Measurements from ENCODE around the gene KISS1R.
"Not testable (repeated sequence)": the region's sequence is repeated elsewhere in the genome, so short reads cannot be mapped to it uniquely, and the experiment has no call there.

Gene KISS1R

GRCh38 chr19:955803-956765, 39.0 kb downstream of the KISS1R start:
- no peak for DNase-seq

- no peak for DNase-seq
Observed at GRCh38 chr19:956766-957440, 39.8 kb downstream of the KISS1R start.

DNA sequence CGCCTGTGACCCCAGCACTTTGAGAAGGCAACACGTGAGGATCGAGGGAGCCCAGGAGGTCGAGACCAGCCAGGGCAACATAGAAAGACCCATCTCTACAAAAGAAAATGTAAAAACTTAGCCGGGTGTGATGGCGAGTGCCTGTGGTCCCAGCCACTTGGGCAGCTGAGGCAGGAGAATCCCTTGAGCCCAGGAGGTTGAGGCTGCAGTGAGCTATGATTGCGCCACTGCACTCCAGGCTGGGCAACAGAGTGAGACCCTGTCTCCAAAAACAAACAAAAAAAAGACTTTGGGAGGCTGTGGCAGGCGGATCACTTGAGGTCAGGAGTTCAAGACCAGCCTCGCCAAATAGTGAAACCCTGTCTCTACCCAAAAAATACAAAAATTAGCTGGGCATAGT, 40.4 kb downstream of the KISS1R start:
- DNase-seq, result not testable (repeated sequence)

DNA sequence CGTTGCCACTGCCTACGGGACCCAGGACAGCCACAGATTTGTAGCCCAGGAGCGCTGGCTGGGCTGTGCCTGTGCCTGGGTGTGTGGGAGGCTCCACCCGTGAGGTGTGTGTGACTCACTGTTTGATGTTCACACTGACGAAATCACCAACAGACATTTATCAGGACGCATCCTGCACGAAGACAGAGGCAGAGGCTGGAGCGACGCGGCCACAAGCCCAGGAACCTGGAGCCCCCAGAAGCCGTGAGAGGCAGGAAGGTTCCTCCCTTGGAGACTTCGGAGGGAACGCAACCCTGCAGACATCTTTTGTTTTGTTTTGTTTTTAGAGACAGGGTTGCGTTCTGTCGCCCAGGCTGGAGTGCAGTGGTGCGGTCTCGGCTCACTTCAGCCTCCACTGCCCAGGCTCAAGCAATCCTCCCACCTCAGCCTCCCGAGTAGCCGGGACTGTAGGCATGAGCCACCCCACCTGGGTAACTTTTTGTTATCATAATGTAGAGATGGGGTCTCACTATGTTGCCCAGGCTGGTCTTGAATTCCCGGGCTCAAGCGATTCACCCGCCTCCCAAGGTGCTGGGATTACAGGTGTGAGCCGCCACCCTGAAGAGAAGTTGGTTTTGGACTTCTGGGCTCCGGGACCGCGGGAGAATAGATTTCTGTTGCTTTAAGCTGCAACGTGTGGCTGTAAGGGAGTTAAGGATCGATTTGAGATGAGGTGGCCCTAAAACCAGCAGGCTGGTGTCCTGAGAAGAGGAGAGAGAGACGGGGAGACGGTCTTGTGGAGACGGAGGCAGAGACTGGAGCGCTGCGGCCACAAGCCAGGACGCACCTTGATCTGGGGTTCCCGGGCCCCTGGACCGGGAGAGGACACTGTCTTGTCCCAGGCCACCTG, 42.1 kb downstream of the KISS1R start:
- DNase-seq, result no peak

DNA sequence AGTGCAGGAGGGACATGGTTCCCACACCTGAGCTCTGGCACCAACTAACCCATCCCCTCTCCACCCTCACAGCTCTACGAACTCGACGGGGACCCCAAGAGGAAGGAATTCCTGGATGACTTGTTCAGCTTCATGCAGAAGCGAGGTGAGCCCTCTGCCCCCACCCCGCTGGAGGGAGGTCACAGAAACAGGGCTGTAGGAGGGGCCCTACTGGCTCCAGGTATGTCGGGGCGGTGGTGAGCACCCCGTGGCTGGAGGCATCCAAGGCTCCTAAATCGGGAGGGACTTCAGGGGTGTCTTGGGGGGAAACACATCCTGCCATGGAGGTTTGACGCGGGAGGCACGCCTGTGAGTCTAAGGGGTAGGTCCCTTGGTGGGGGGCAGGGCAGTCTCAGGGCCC, 42.9 kb downstream of the KISS1R start:
- no peak for DNase-seq

DNA sequence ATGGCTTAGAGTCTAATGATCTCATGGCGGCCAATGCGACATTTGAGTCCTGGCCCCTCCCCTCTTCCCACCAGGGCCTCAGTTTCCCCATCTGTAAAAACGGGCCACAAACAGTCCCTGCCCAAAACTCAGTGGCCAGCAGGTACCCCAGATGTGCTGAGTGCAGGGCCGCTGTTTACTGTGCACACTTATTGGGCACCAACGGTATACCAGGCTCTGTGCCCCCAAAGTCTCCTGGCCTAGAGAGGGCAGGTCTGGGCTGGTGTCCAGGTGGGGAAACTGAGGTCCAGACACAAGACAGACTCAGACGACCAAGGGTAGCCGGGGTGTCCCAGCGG, 43.4 kb downstream of the KISS1R start:
- DNase-seq, result no peak

GRCh38 chr19:961866-962620, 44.9 kb downstream of the KISS1R start:
- no peak for DNase-seq

DNA sequence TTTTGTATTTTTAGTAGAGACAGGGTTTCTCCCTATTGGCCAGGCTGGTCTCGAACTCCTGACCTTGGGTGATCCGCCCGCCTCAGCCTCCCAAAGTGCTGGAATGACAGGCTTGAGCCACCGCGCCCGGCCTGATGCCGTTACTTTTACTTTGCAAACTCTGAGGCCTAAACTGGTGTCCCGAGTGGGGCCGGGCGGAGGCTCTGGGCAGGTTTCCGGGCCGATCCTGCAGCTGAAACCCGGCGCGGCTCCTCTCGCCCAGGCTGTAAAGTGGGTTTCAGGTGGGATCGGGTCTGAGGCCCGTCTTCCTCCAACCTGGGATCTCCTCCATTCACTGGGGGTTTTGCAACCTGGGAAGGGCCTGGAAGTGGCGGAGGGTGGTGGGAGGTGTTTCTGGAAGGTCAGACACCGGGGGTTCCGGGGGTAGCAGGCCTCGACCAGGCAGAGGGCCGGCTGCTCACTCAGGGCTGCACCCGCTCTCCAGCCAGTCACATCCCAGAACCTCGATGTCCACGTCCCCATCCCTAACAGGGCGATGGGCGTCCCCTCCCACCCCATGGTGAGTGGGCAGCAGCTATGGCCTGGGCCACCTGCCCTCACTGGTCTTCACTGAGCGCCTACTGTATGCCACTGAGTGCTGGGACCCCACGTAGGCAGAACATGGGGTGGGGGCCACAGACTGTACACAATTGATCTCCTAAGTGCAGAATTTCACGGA, 45.7 kb downstream of the KISS1R start:
- DNase-seq, result no peak

DNA sequence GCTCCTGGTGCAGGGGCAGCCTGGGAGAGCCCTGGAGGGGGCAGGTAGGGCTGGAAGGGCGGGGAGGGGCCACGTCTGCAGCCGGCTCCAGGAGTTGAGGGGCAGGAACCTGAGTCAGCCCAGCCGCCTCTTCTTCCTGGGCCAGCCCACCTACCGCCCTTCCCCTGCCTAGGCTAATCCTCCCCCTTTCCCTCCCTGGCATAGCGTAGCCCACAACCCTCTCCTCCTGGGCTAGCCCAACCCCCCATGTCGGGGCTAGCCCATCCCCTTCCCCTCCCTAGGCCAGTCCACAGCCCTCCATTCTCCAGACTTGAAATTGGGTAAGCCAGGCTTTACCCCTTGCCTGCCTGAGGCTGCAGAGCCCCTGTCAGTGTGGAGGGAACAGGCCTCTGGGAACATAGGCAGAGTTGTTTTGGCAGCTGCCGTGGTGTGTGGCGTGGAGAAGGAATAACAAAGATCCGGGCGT, 46.4 kb downstream of the KISS1R start:
- no peak for DNase-seq

- no peak for DNase-seq
Observed at GRCh38 chr19:964116-964520, 47.0 kb downstream of the KISS1R start.

- peak in 1 of 2 experiments; percentile 43 for DNase-seq
Observed at GRCh38 chr19:964761-965694, 47.9 kb downstream of the KISS1R start.

DNA sequence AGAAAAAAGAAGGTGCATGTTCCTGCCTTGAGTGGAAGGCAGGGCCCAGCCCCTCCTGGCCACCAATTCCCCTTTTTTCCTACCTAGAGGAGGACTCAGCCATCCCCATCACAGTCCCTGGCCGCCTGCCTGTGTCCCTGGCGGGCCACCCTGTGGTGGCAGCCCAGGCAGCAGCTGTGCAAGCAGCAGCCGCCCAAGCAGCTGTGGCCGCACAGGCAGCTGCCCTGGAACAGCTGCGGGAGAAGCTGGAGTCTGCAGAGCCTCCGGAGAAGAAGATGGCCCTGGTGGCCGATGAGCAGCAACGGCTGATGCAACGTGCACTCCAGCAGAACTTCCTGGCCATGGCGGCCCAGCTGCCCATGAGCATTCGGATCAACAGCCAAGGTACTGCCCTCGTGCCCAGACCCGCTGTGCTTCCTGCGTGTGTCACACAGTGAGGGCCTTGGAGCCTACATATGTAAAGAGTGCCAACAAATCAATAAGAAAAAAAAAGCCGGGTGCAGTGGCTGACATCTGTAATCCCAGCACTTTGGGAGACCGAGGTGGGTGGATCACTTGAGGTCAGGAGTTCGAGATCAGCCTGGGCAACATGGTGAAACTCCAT, 49.5 kb downstream of the KISS1R start:
- DNase-seq, result no peak

Measured in SW 1271 (cell line).